HEK293T (cell line): ENCODE data around the gene SZT2.

Experiments used
- ARNT ChIP-seq: fragments of 450-650 bp; IDR thresholded peaks from 2 replicates; pipeline ENCODE4 v1.6.1; 2017; ENCODE audit warnings: mild to moderate bottlenecking
- BHLHE40 ChIP-seq: fragments of 450-650 bp; IDR thresholded peaks from 2 replicates; pipeline ENCODE4 v1.6.1; 2016; ENCODE audit warnings: mild to moderate bottlenecking, moderate library complexity, borderline replicate concordance
- CTBP1 ChIP-seq: fragments of 450-650 bp; IDR thresholded peaks from 2 replicates; pipeline ENCODE4 v1.6.1; 2016; ENCODE audit warnings: borderline replicate concordance
- ELF4 ChIP-seq: fragments of 450-650 bp; IDR thresholded peaks from 2 replicates; pipeline ENCODE4 v1.6.1; 2017; ENCODE audit warnings: antibody characterized with exemption
- FOXK2 ChIP-seq: fragments of 450-650 bp; IDR thresholded peaks from 2 replicates; pipeline ENCODE4 v1.6.1; 2016; ENCODE audit warnings: mild to moderate bottlenecking
- FOXM1 ChIP-seq: fragments of 450-650 bp; IDR thresholded peaks from 2 replicates; pipeline ENCODE4 v1.6.1; 2017; ENCODE audit warnings: mild to moderate bottlenecking, borderline replicate concordance
- HDGF ChIP-seq: fragments of 450-650 bp; IDR thresholded peaks from 2 replicates; pipeline ENCODE4 v1.6.1; 2017; ENCODE audit warnings: antibody characterized with exemption, borderline replicate concordance
- LEF1 ChIP-seq: fragments of 450-650 bp; IDR thresholded peaks from 2 replicates; pipeline ENCODE4 v1.6.1; 2017; ENCODE audit warnings: mild to moderate bottlenecking, borderline replicate concordance
- PKNOX1 ChIP-seq: fragments of 450-650 bp; IDR thresholded peaks from 2 replicates; pipeline ENCODE4 v1.6.1; 2016
- SP1 ChIP-seq: fragments of 450-650 bp; IDR thresholded peaks from 2 replicates; pipeline ENCODE4 v1.6.1; 2017
- ZNF384 ChIP-seq: fragments of 450-650 bp; IDR thresholded peaks from 2 replicates; pipeline ENCODE4 v1.6.1; 2016

GRCh38 chr1:43366601-43367025 lies 23.1 kb upstream of the SZT2 start:
- no peak for TF ChIP-seq ARNT
- TF ChIP-seq ELF4 = no peak
- TF ChIP-seq LEF1 = no peak
- TF ChIP-seq SP1 = no peak
- TF ChIP-seq FOXM1 = no peak
- TF ChIP-seq HDGF = no peak
- TF ChIP-seq PKNOX1 = no peak
- TF ChIP-seq BHLHE40 = no peak
- TF ChIP-seq FOXK2 = no peak
- no peak for TF ChIP-seq CTBP1
- TF ChIP-seq ZNF384 = no peak
